B cell (primary cell): ENCODE results near the gene CHSY3.

Source experiments
- CTCF ChIP-seq: fragments of 200-600 bp; IDR thresholded peaks from one replicate; pipeline ENCODE4 v1.8.0; 2022; ENCODE audit warnings: antibody characterized with exemption, mild to moderate bottlenecking
- EZH2 ChIP-seq: IDR thresholded peaks from 2 replicates; pipeline ENCODE4 v1.6.1; 2012; ENCODE audit warnings: borderline replicate concordance, low read depth, mild to moderate bottlenecking, moderate library complexity, low read length; ENCODE audit not compliant: insufficient read depth, poor library complexity, severe bottlenecking

GRCh38 chr5:129884322-129884721, 19.9 kb upstream of the CHSY3 start:
- TF ChIP-seq CTCF (no peak), EZH2 (no peak)
